Measurements from ENCODE around the gene HOXD3.

HOXD3 gene

GRCh38 chr2:176173567-176174381 is 16.7 kb downstream of the HOXD3 start:
- CTCF ChIA-PET, result interaction anchor here (0.9 to 1.5 kb wide), 4 partner anchors 7 to 381 kb away, joined by 4 to 5 read pairs (median 4); no protein-coding TSS in a partner anchor
- POLR2A ChIA-PET, result no interaction called here
- DNase-seq (ENCODE audit: extremely low spot score), result no peak
- no peak for TF ChIP-seq CTCF (IDR thresholded peaks at IDR 0.05; ENCODE audit: control extremely low read depth, extremely low read depth, low read depth, missing control alignments)

- DNase-seq (ENCODE audit: extremely low spot score), result no peak
- CTCF ChIA-PET, result interaction anchor here (0.9 to 1.5 kb wide), 4 partner anchors 8 to 34 kb away, joined by 3 to 5 read pairs (median 4); no protein-coding TSS in a partner anchor
- TF ChIP-seq CTCF (IDR thresholded peaks at IDR 0.05; ENCODE audit: control extremely low read depth, extremely low read depth, low read depth, missing control alignments), result no peak
- POLR2A ChIA-PET, result no interaction called here
Observed at GRCh38 chr2:176174382-176174823, 17.3 kb downstream of the HOXD3 start.

GRCh38 chr2:176174824-176175708 is 18.0 kb downstream of the HOXD3 start:
- POLR2A ChIA-PET, result no interaction called here
- TF ChIP-seq CTCF (IDR thresholded peaks at IDR 0.05; ENCODE audit: control extremely low read depth, extremely low read depth, low read depth, missing control alignments), result no peak
- peak; percentile 47 for DNase-seq (ENCODE audit: extremely low spot score)
- CTCF ChIA-PET, result interaction anchor here (0.9 to 1.5 kb wide), 3 partner anchors 9 to 35 kb away, joined by 3 to 5 read pairs (median 4); no protein-coding TSS in a partner anchor

- ChIA-PET CTCF (interaction anchor here (1.3 kb wide), 1 partner anchor 14 kb away, joined by 3 read pairs; no protein-coding TSS in a partner anchor), POLR2A (interaction anchor here (0.5 kb wide), 1 partner anchor 21 kb away, joined by 3 read pairs; no protein-coding TSS in a partner anchor)
- no peak for DNase-seq (ENCODE audit: extremely low spot score)
- no peak for TF ChIP-seq CTCF (IDR thresholded peaks at IDR 0.05; ENCODE audit: control extremely low read depth, extremely low read depth, low read depth, missing control alignments)
Observed at GRCh38 chr2:176175709-176176607, 18.9 kb downstream of the HOXD3 start.

GRCh38 chr2:176177580-176178037 is 20.5 kb downstream of the HOXD3 start:
- ChIA-PET POLR2A (no interaction called here), CTCF (interaction anchor here (0.8 to 1.7 kb wide), 3 partner anchors 9 to 51 kb away, joined by 3 to 4 read pairs (median 3); no protein-coding TSS in a partner anchor)
- TF ChIP-seq CTCF (IDR thresholded peaks at IDR 0.05; ENCODE audit: control extremely low read depth, extremely low read depth, low read depth, missing control alignments), result no peak
- no peak for DNase-seq (ENCODE audit: extremely low spot score)
